Measurements from ENCODE around the gene CHD9.
A peak's percentile ranks its signal among the peaks of the same experiment; 100 is the strongest.
"Not testable (repeated sequence)": the region's sequence is repeated elsewhere in the genome, so short reads cannot be mapped to it uniquely, and the experiment has no call there.

Gene CHD9, protein sequence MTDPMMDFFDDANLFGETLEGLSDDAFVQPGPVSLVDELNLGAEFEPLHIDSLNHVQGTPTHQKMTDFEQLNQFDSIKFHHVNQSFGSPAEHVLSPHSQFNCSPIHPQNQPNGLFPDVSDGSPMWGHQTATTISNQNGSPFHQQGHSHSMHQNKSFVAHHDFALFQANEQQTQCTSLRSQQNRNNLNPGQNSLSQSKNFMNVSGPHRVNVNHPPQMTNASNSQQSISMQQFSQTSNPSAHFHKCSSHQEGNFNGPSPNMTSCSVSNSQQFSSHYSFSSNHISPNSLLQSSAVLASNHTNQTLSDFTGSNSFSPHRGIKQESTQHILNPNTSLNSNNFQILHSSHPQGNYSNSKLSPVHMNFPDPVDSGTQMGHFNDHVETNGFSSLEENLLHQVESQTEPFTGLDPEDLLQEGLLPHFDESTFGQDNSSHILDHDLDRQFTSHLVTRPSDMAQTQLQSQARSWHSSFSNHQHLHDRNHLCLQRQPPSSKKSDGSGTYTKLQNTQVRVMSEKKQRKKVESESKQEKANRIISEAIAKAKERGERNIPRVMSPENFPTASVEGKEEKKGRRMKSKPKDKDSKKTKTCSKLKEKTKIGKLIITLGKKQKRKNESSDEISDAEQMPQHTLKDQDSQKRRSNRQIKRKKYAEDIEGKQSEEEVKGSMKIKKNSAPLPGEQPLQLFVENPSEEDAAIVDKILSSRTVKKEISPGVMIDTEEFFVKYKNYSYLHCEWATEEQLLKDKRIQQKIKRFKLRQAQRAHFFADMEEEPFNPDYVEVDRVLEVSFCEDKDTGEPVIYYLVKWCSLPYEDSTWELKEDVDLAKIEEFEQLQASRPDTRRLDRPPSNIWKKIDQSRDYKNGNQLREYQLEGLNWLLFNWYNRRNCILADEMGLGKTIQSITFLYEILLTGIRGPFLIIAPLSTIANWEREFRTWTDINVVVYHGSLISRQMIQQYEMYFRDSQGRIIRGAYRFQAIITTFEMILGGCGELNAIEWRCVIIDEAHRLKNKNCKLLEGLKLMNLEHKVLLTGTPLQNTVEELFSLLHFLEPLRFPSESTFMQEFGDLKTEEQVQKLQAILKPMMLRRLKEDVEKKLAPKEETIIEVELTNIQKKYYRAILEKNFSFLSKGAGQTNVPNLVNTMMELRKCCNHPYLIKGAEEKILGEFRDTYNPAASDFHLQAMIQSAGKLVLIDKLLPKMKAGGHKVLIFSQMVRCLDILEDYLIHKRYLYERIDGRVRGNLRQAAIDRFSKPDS (N-terminal part only)

GRCh38 chr16:53054670-53055485 is at the start of gene CHD9:
TSS of gene CHD9 (plus strand) at chr16:53054991. CDS start at chr16:53156090, 101,099 bp downstream.
- DNase-seq (ENCODE audit: low read depth, low spot score), result peak; percentile 30

DNA sequence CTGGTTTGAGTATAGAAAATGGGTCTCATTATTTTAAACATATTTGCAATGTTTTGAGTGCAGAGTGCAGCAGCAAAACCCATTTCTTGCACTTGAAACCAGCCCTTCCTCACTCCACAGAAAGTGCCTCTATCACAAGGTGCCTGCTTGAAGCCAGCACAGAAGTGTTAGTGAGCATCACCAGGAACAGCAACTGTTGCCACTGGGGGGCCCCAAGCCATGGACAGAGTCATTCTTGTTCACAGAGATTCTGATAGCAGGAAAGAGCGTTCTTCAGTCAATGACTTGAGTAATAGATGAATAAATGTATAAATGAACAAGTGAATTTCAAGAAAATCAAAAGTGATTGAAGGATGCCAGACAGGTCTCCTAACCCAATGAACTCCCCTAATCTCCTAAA is 47.7 kb upstream of the CHD9 start:
- no peak for DNase-seq (ENCODE audit: low read depth, low spot score)

DNA sequence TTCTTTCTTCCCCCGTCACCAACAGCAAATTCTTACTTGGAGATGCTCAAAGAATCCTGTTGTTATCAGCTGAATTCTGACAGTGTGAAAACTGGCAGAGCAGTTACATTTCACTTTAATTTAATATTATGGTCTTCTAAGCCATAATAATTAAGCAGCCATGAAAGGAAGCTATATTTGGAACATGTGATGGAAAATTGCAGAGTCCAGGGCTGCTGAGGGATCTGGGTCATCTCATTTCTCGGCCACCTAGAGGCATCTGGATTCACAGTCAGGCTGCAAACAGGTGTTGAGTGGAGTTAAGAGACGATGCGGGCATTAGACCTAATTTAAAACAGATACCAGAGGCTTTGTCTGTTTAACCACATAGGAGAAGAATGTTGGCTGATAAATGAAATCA is 40.5 kb upstream of the CHD9 start:
- DNase-seq (ENCODE audit: low read depth, low spot score), result no peak

- no peak for DNase-seq (ENCODE audit: low read depth, low spot score)
These were observed 35.9 kb upstream of the CHD9 start for GRCh38 chr16:53018834-53019416.

DNA sequence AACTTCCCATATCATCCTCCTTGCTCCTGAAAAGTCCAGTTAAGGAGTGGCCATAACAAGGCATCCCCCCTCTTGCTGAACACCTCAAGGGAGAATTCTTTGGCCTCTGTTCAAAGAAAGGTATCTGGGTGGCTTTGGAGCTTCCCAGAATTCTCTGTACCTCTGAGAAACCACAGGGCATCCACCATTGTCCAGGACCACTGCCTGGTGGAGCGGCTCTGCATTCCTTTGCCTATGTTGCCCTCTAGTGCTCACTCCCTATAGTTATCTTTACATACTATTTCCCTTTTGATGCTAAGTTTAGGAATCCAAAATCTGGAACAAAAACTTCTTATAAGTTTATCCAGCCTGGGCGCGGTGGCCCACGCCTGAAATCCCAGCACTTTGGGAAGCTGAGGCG is 32.4 kb upstream of the CHD9 start:
- DNase-seq (ENCODE audit: low read depth, low spot score), result no peak

DNA sequence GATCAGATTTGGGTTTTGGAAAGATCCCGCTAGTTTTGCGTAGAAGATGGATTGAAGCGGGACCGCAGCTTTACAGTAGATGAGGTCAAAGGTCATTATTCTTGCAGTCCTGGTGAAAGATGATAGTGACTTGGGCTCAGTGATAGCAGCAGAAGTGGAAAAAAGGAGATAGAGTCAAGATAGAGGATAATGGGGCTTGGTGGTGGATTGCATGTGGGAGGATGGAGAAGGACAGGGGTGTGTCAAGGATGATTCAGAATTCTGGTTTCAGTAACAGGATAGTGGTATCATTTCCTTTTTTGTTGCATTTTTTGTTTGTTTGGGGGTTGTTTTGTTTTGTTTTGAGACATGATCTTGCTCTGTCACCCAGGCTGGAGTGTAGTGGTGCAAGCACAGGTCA is 30.7 kb upstream of the CHD9 start:
- DNase-seq (ENCODE audit: low read depth, low spot score), result no peak

DNA sequence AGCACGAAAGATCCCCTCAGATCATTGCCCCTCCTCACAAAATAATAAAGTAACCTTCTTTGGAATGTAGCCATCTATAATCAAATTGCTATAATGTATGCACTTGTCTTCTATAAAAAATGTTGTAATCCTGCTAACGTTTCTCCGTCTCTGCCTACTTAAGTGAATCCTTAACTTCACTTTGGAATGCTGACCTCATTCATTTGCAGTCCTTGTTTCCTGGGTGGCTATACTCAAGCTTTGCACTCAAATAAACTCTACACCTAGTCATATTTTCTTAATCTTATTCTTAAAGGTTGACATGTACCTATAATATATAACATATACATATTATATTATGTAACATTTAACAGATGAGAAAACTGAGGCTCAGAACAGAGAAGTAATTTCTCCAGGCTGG is 24.8 kb upstream of the CHD9 start:
- no peak for DNase-seq (ENCODE audit: low read depth, low spot score)

DNA sequence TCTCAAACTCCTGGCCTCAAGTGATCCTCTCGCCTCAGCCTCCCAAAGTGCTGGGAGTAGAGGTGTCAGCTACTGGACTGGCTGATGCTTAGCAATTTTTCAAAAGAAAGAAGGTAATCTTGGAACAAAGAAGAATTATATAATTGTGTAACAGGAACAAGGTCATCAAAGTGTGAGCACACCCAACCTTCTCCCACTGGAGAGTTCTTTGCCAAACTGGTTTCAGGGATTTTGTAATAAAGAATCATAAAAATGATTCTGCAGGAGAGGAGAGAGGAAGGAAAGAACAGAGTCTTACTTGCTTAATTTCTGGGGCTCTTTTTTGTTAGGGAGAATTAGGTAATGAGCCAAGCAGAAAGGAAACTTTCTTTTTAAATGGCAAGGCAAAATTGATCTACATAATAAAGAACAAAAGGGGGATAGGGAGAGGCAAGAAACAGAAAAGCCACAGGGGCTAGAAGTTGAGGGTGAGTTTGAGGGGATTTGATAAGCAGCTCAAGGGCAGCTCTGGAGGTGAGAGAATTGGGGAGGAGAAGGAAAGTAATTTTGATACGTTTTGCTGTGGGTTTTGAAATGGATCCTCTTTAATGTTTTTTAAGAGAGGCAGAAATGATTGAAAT is 23.4 kb upstream of the CHD9 start:
- no peak for DNase-seq (ENCODE audit: low read depth, low spot score)

GRCh38 chr16:53034306-53034705 is 20.5 kb upstream of the CHD9 start:
- DNase-seq (ENCODE audit: low read depth, low spot score), result no peak

DNA sequence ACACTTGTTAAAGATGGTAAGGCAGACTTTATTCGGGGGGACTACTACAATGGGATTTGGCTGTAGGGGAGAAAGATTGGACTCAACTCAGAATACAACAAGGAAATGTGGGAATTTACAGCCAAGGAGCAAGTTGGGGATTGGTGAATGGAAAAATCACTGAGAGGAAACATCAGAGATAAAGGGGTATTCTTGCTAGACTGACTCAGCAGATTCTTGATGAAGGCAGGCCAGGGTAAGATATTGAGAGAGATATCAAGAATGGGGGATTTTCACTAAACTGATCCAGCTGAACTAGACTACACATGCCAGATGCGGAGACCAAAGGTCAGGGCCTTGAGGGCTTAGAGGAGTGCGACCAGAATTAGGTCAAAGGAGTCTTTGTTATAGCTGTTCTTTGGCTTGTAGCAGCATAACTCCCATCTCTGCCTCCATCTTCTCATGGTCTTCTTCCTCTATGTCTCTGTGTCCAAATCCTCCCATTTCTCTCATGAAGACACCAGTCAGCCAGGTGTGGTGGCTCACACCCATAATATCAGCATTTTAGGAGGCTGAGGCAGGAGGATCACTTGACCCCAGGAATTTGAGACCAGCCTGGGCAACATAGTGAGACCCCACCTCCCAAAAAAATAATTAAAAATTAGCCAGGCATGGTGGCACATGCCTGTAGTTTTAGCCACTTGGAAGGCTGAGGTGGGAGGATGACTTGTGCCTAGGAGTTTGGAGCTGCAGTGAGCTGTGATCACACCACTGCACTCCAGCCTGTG is 19.4 kb upstream of the CHD9 start:
- DNase-seq (ENCODE audit: low read depth, low spot score), result no peak

DNA sequence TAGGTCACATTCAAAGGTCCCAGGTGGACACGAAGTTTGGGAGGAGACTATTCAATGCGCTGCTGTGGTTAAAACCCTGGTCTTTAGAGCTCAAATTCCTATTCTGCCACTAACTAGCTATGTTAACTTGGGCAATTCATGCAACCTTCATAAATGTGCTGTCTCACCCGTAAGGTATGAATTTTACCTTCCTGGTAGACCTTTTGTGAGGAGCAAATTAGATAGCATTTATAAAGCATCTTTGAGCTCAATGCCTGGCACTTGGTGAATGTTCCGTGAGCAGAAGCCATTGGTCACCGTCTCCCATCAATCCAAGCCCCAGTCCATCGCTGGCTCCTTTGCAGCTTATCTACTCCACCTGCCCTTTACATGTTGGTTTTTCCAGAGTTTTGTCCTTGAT is 18.7 kb upstream of the CHD9 start:
- DNase-seq (ENCODE audit: low read depth, low spot score), result no peak

DNA sequence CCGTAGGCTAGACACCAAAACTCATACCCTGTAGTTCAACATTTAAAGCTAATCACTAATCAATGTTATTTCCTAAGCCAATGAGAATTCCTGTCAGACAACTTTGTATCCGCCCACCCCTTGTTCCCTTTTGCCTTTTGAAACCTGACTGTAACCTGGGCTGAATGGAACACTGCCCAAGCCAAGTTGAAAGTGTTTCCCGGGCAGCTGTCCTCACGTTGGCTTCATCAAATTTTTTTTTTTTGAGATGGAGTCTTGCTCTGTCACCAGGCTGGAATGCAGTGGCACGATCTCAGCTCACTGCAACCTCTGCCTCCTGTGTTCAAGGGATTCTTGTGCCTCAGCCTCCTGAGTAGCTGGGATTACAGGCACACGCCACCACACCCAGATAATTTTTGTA is 18.1 kb upstream of the CHD9 start:
- DNase-seq (ENCODE audit: low read depth, low spot score), result not testable (repeated sequence)

DNA sequence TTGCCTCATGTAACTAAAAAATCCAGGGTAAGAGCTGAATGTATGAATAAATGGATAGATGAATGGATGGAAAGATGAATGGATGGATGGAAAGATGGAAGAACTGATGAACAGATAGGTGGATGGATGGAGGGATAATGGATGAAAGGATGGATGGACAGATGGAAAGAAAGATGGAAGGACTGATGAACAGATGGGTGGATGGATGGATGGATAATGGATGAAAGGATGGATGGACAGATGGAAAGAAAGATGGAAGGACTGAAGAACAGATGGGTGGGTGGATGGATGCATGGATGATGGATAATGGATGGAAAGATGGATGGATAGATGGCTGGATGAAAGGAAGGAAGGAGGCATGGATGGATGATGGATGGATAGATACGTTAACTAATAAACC is 14.0 kb upstream of the CHD9 start:
- no peak for DNase-seq (ENCODE audit: low read depth, low spot score)

DNA sequence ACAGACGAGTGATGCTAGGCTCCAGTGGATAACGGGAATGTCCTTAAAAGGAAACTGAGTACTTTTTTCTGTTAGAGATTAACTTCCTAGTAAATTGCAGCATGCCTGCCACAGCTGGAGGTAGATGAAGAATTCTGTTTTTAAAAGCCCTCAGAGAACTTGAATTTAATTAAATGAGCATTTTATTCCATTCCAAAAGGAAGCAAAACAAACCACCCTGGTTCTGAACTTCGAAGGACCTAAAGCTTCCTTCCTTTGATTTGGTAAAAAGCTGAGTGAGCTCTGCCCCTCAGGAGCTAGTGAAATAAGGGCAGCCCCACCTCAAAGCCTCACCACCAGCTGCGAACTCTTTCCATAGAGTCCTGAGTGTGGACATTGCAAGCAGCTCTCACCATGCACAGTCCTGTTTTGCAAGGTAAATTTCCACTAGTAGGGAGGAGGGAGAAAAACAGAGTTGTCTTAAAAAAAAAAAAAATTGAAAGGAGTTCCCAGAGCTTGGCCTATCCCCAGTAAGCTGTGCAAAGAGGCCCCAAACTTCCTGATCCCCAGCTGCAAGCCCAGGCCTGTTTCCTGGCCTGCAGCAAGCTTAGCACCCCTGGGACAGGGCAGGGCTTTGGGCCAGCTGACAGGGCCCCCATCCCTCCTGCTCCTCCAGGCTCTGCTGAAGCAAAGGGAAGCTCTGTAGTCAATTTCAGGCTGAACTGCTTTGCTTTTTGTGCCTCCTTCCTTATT is 13.3 kb upstream of the CHD9 start:
- no peak for DNase-seq (ENCODE audit: low read depth, low spot score)

- DNase-seq (ENCODE audit: low read depth, low spot score), result no peak
These were observed 12.5 kb upstream of the CHD9 start for GRCh38 chr16:53042235-53042701.

DNA sequence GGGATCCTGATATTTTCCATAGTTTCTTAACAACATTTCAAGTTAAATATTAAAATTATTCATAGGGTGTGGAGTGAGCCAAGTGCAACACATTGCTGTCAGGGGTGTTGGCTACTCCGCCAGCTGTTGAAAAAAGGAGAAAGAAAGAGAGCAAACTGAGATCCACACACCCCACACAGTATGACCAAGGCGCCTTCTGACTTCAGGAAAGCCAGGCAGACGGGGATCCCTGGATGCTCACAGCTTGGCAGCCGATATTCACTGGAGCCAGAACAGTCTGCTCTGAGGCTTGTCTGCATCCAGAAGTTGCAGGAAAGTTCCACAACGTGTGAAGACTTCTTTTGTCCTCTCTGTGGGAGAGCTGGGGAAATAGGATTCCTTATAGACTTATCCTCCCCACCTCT is 11.4 kb upstream of the CHD9 start:
- DNase-seq (ENCODE audit: low read depth, low spot score), result no peak

DNA sequence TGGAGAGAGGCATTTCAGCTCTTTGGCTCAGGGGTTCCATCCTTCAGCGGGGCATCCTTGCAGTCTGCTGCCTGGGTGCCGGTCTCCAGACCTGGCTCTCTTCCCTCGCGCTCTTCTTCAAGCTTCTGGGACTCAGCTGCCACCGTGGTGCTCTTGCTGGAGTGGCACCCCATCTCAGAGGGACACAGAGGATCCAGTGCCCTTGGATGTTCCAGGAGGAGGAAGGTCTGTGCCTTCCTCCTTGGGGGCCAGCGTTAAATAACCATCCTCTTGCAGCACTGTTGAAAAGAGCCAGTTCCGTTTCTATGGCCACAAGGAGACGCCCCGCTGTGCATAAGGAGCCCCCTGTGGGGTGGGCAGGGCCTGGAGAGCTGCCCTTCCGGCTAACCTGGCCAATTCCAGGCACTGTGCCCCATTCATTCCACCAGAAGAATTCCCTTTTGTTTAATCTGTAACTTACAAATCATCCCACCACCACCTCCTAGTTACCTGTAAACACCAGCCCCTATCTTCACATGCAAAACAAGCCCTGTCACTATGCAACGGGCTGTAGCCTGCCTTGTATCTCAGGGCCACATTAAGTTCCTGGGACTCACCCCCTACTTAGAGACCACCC is 10.7 kb upstream of the CHD9 start:
- DNase-seq (ENCODE audit: low read depth, low spot score), result no peak

All from activated CD4-positive, CD25-positive, alpha-beta regulatory T cell treated with anti-CD3 and anti-CD28 coated beads, Interleukin-2, amount 50 U/mL, for 16 hours (primary cell).